HCT116 (cell line): ENCODE data around the gene RBM19. TPM values are rescaled to one million over a fixed set of nuclear protein-coding genes. Genes with fewer than 3 reads are reported as not detected.

Experiments used
- ATAC-seq: fragments of 200-7000 bp; cut with Tn5 transposase; 2 replicates; pipeline ENCODE4 v1.9.1; 2020; ENCODE audit warnings: mild to moderate bottlenecking, moderate library complexity
- BruUV-seq: library from RNA; stranded (reverse); fragments of 400-500 nt; replicated peaks from 2 replicates; lab custom pipeline; 2021; lab: Mats Ljungman, UMichigan
- CTCF ChIA-PET: fragments of 300-600 bp; sonication (Branson Sonifier 250); formaldehyde crosslinking; loops from one replicate; lab custom pipeline; 2021; ENCODE audit warnings: antibody characterized with exemption; lab: Charles Lee
- POLR2A ChIA-PET: fragments of 300-600, 350-600 bp; sonication (Branson Sonifier 250); formaldehyde crosslinking; loops from one replicate; lab custom pipeline; 2021; ENCODE audit warnings: antibody characterized with exemption; lab: Charles Lee
- RAD21 ChIA-PET, 2 experiments: fragments of 300-600 bp; sonication (Branson Sonifier 250); formaldehyde crosslinking; loops; one replicate each; lab custom pipeline; 2023; ENCODE audit warnings: low total read pairs in 2 of 2; ENCODE audit not compliant: uncharacterized antibody in 2 of 2, unreplicated experiment in 2 of 2, low non-redundant PET in 1 of 2; lab: Charles Lee
- DNase-seq: peaks from one replicate; pipeline ENCODE4 v3.0.0-alpha.2; 2010; ENCODE audit warnings: low read depth, low spot score
- H2AFZ ChIP-seq: fragments of 200-600 bp; shearing (Covaris generic), sonication (generic); 2 replicates; pipeline ENCODE4 v1.6.1; 2017; ENCODE audit warnings: low read depth, mixed run types, mixed read lengths, antibody characterized with exemption, low read length; ENCODE audit not compliant: poor library complexity, severe bottlenecking
- H3K27ac ChIP-seq: 2 replicates; pipeline ENCODE4 v1.5.1; 2012; ENCODE audit warnings: low read depth, low read length
- H3K27me3 ChIP-seq: fragments of 200-600 bp; sonication (generic); 2 replicates; pipeline ENCODE4 v1.6.1; 2016; ENCODE audit warnings: mixed run types, low read length, mixed read lengths; ENCODE audit not compliant: insufficient read depth
- H3K36me3 ChIP-seq, 2 experiments: fragments of 200-500 bp in 1 of 2; fragments of 200-600 bp in 1 of 2; sonication (Bioruptor generic) in 1 of 2; sonication (generic) in 1 of 2; 2 replicates each; pipeline versions ENCODE4 v1.5.1 to v1.6.1; 2014 to 2016; ENCODE audit warnings: low read length in 2 of 2, inconsistent platforms in 1 of 2, mixed read lengths in 1 of 2, mixed run types in 1 of 2; ENCODE audit not compliant: insufficient read depth in 2 of 2, control insufficient read depth in 1 of 2
- H3K4me1 ChIP-seq, 2 experiments: fragments of 200-600 bp in 1 of 2; sonication (generic) in 1 of 2; 2 replicates each; pipeline versions ENCODE4 v1.5.1 to v1.6.1; 2012 to 2017; ENCODE audit warnings: low read length in 2 of 2, inconsistent platforms in 1 of 2, mild to moderate bottlenecking in 1 of 2, mixed read lengths in 1 of 2, mixed run types in 1 of 2, moderate library complexity in 1 of 2; ENCODE audit not compliant: insufficient read depth in 2 of 2, control insufficient read depth in 1 of 2
- H3K4me2 ChIP-seq: fragments of 200-600 bp; sonication (generic); 2 replicates; pipeline ENCODE4 v1.6.1; 2017; ENCODE audit warnings: mixed run types, low read length, mixed read lengths
- H3K4me3 ChIP-seq, 2 experiments: fragments of 200-600 bp in 1 of 2; sonication (generic) in 1 of 2; replicated peaks in 1 of 2; 2 replicates each; pipeline ENCODE4 v1.5.1; 2011 to 2016; ENCODE audit warnings: low read length in 2 of 2, control low read depth in 1 of 2, low read depth in 1 of 2, mild to moderate bottlenecking in 1 of 2, mixed read lengths in 1 of 2, mixed run types in 1 of 2
- H3K79me2 ChIP-seq: fragments of 200-600 bp; sonication (generic); 2 replicates; pipeline ENCODE4 v1.6.1; 2017; ENCODE audit warnings: mild to moderate bottlenecking, mixed run types, low read length, moderate library complexity, mixed read lengths; ENCODE audit not compliant: insufficient read depth
- H3K9ac ChIP-seq: fragments of 200-600 bp; sonication (generic); 2 replicates; pipeline ENCODE4 v1.6.1; 2016; ENCODE audit warnings: low read length, mixed read lengths
- H3K9me2 ChIP-seq: fragments of 200-600 bp; sonication (generic), shearing (Covaris generic); 2 replicates; pipeline ENCODE4 v1.6.1; 2017; ENCODE audit warnings: mixed run types, mild to moderate bottlenecking, moderate library complexity; ENCODE audit not compliant: insufficient read depth
- H3K9me3 ChIP-seq, 2 experiments: fragments of 200-500 bp in 1 of 2; fragments of 200-600 bp in 1 of 2; sonication (Bioruptor generic) in 1 of 2; sonication (generic) in 1 of 2; 2 replicates each; pipeline ENCODE4 v1.6.1; 2014 to 2017; ENCODE audit warnings: low read length in 2 of 2, mixed read lengths in 2 of 2, inconsistent platforms in 1 of 2, low read depth in 1 of 2, mild to moderate bottlenecking in 1 of 2, mixed run types in 1 of 2, moderate library complexity in 1 of 2; ENCODE audit not compliant: control insufficient read depth in 1 of 2, insufficient read depth in 1 of 2
- H4K20me1 ChIP-seq: fragments of 200-600 bp; sonication (generic), shearing (Covaris generic); 2 replicates; pipeline ENCODE4 v1.6.1; 2017; ENCODE audit warnings: mixed run types, mild to moderate bottlenecking, moderate library complexity; ENCODE audit not compliant: insufficient read depth
- EZH2 ChIP-seq: fragments of 200-600 bp; sonication (generic); IDR thresholded peaks from 2 replicates; pipeline ENCODE4 v1.6.1; 2017; ENCODE audit warnings: antibody characterized with exemption, mixed run types
- POLR2AphosphoS5 ChIP-seq: IDR thresholded peaks from 2 replicates; pipeline ENCODE4 v1.6.1; 2011; ENCODE audit warnings: mild to moderate bottlenecking, low read depth, low read length, moderate library complexity
- RAD21 ChIP-seq: IDR thresholded peaks from 2 replicates; pipeline ENCODE4 v1.6.1; 2012; ENCODE audit warnings: low read depth, mild to moderate bottlenecking
- SIN3A ChIP-seq: IDR thresholded peaks from 2 replicates; pipeline ENCODE4 v1.6.1; 2012; ENCODE audit warnings: low read depth
- intact Hi-C: fragments of 100-400 bp; cut with micrococcal nuclease; formaldehyde crosslinking; loops from 2 replicates; pipeline ENCODE4 v1.10.0; 2022
- total RNA-seq: library from RNA; stranded (reverse); gene quantifications from one replicate; pipeline ENCODE4 v1.2.1, GENCODE V29; 2021; ENCODE audit not compliant: unreplicated experiment

The RBM19 gene
- total RNA-seq, 1 experiment from 2014 or later, result 30.7 TPM

DNA sequence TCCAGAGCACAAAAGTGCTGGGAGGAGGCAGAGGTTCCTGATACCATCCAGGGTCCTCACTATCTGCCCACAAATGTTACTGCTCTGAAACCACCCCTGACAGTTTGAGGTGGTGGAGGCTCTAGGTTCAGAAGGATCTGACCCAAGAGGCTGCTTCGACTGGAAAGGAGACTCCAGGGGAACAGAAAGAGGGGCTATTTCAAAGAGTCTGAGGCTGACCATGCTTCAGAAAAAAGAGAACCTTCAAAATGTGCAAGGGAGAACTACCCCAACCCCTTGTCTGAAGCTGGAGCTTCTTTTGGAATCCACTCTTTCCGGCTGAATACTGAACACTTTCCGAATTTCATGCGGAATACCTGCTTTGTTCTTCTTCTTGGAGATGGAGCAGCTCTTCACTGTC is 41.8 kb downstream of the RBM19 start:
- Histone ChIP-seq H3K27me3 (no peaks in the 10 kb centered on the region), H3K79me2 (no peaks in the 10 kb centered on the region), H3K9ac (no peak overlapping the region), H3K36me3 (peaks cover 7 to 31% of the 10 kb centered on the region in 2 experiments; a peak in 2 of 4 replicates), H3K4me3 (no peak overlapping the region), H2AFZ (no peak overlapping the region), H4K20me1 (no peaks in the 10 kb centered on the region), H3K9me3 (no peaks in the 10 kb centered on the region), H3K4me1 (no peaks in the 10 kb centered on the region), H3K27ac (no peak overlapping the region), H3K4me2 (no peak overlapping the region), H3K9me2 (no peaks in the 10 kb centered on the region)
- no TSS peak for BruUV-seq
- intact Hi-C loops, result no loop called here
- ATAC-seq (no peak), DNase-seq (no peak)
- RAD21 ChIA-PET, result no interaction called here
- TF ChIP-seq RAD21 (no peak), SIN3A (no peak), POLR2AphosphoS5 (no peak)
- CTCF ChIA-PET, result no interaction called here
- POLR2A ChIA-PET, result no interaction called here

DNA sequence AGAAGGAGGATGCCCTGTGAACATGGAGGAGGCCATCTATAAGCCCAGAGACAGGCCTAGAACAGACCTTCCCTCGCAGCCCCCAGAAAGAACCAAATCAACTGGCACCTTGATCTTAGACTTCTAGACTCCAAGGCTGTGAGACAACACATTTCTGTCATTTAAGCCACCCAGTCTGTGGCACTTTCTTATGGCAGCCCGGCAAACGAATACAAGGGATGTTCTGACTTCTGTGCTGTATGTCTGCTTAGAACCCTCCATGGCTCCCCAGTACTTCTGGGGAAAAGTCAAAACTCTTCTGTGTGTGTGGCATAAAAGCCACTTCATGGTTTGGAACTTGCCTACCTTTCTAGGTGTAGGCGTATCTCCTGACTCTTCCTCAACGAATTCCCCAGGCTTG is 42.9 kb downstream of the RBM19 start:
- intact Hi-C loops, result no loop called here
- H4K20me1 ChIP-seq, result no peaks in the 10 kb centered on the region
- TF ChIP-seq POLR2AphosphoS5 (no peak), EZH2 (no peak)
- TF ChIP-seq, all 23 proteins: peak for 0
- no peaks in the 10 kb centered on the region for H3K27me3 ChIP-seq
- no peaks in the 10 kb centered on the region for H3K9me2 ChIP-seq
- no peak for ATAC-seq
- RAD21 ChIA-PET, result no interaction called here
- no peak overlapping the region for H3K4me3 ChIP-seq
- no TSS peak for BruUV-seq
- no peak for DNase-seq
- H3K36me3 ChIP-seq, result peaks cover 7 to 34% of the 10 kb centered on the region in 2 experiments; a peak in 2 of 4 replicates
- H3K79me2 ChIP-seq, result no peaks in the 10 kb centered on the region
- H3K4me1 ChIP-seq, result no peaks in the 10 kb centered on the region
- CTCF ChIA-PET, result no interaction called here
- POLR2A ChIA-PET, result no interaction called here
- H3K9me3 ChIP-seq, result no peaks in the 10 kb centered on the region
- H3K9ac ChIP-seq, result no peak overlapping the region
- no peak overlapping the region for H3K4me2 ChIP-seq
- no peak overlapping the region for H2AFZ ChIP-seq
- no peak overlapping the region for H3K27ac ChIP-seq
